GM12878 (cell line): Measurements from ENCODE around the gene TRIM45. TPM values are rescaled to one million over a fixed set of nuclear protein-coding genes. Genes with fewer than 3 reads are reported as not detected.

Experiments
- ATAC-seq: fragments of 200-7000 bp; cut with Tn5 transposase; 3 replicates; pipeline ENCODE4 v1.9.1; 2020; ENCODE audit warnings: mild to moderate bottlenecking, moderate library complexity
- BruUV-seq: library from RNA; stranded (reverse); fragments of 400-500 nt; replicated peaks from 2 replicates; lab custom pipeline; 2021; lab: Mats Ljungman, UMichigan
- CTCF ChIA-PET: fragments of 300-600 bp; sonication (Branson Sonifier 250); formaldehyde crosslinking; extraction: SDS; loops from one replicate; lab custom pipeline; 2021; ENCODE audit warnings: inconsistent platforms; lab: Yijun Ruan, JAX
- POLR2A ChIA-PET: fragments of 350-600 bp; formaldehyde crosslinking; extraction: SDS; loops from one replicate; lab custom pipeline; 2021; ENCODE audit warnings: inconsistent platforms; lab: Charles Lee
- RAD21 ChIA-PET: fragments of 300-600 bp; sonication (Branson Sonifier 250); formaldehyde crosslinking; loops from one replicate; lab custom pipeline; 2023; ENCODE audit warnings: antibody characterized with exemption; ENCODE audit not compliant: unreplicated experiment; lab: Charles Lee
- SMC1A ChIA-PET: fragments of 300-600 bp; sonication (Branson Sonifier 250); formaldehyde crosslinking; loops from one replicate; lab custom pipeline; 2023; ENCODE audit not compliant: unreplicated experiment, uncharacterized antibody; lab: Charles Lee
- DNase-seq: peaks from one replicate; pipeline ENCODE4 v3.0.0-alpha.2; 2011; ENCODE audit warnings: low read depth, low spot score
- FAIRE-seq: peaks from 3 replicates; lab custom pipeline; 2011; peaks lifted over from hg19 to GRCh38; lab: Jason Lieb, UNC
- H2AFZ ChIP-seq: 2 replicates; pipeline ENCODE4 v1.6.0; 2011; ENCODE audit warnings: low read depth, low read length, control low read depth; ENCODE audit not compliant: control insufficient read depth
- H3K27ac ChIP-seq: 2 replicates; pipeline ENCODE4 v1.5.1; 2011; ENCODE audit warnings: control low read depth; ENCODE audit not compliant: control insufficient read depth, insufficient read depth
- H3K27me3 ChIP-seq, 2 experiments: replicated peaks in 1 of 2; 2 replicates each; pipeline versions ENCODE4 v1.6.0 to v1.6.1; 2011; ENCODE audit warnings: low read length in 1 of 2; ENCODE audit not compliant: control insufficient read depth in 2 of 2, insufficient read depth in 2 of 2
- H3K36me3 ChIP-seq, 2 experiments: 2 replicates each; pipeline ENCODE4 v1.5.1; 2011; ENCODE audit warnings: low read length in 1 of 2; ENCODE audit not compliant: control insufficient read depth in 2 of 2, insufficient read depth in 2 of 2
- H3K4me1 ChIP-seq: 2 replicates; pipeline ENCODE4 v1.6.1; 2011; ENCODE audit warnings: mild to moderate bottlenecking, low read length, moderate library complexity, mixed read lengths; ENCODE audit not compliant: control insufficient read depth, insufficient read depth
- H3K4me2 ChIP-seq: 2 replicates; pipeline ENCODE4 v1.6.0; 2011; ENCODE audit warnings: control low read depth; ENCODE audit not compliant: control insufficient read depth, insufficient read depth
- H3K4me3 ChIP-seq: fragments of 200-600 bp; sonication (generic); 2 replicates; pipeline ENCODE4 v1.5.1; 2016
- H3K79me2 ChIP-seq: 2 replicates; pipeline ENCODE4 v1.6.0; 2011; ENCODE audit warnings: low read length; ENCODE audit not compliant: control insufficient read depth, insufficient read depth
- H3K9ac ChIP-seq: 2 replicates; pipeline ENCODE4 v1.8.0; 2011; ENCODE audit warnings: low read length, control low read depth, mixed read lengths; ENCODE audit not compliant: control insufficient read depth, insufficient read depth
- H3K9me3 ChIP-seq: replicated peaks from 3 replicates; pipeline ENCODE4 v1.5.1; 2011; ENCODE audit warnings: mild to moderate bottlenecking, low read length; ENCODE audit not compliant: control insufficient read depth, insufficient read depth
- H4K20me1 ChIP-seq: 2 replicates; pipeline ENCODE4 v1.6.0; 2011; ENCODE audit not compliant: control insufficient read depth, insufficient read depth
- BMI1 ChIP-seq: fragments of 450-650 bp; IDR thresholded peaks from 2 replicates; pipeline ENCODE4 v1.6.1; 2016; ENCODE audit warnings: mild to moderate bottlenecking, moderate library complexity, borderline replicate concordance
- CBX5 ChIP-seq: sonication (generic); IDR thresholded peaks from 2 replicates; pipeline ENCODE4 v1.6.1; 2016; ENCODE audit warnings: low read depth, moderate library complexity, mild to moderate bottlenecking, inconsistent platforms
- CREB1 ChIP-seq: IDR thresholded peaks from 2 replicates; pipeline ENCODE4 v1.6.1; 2012; ENCODE audit warnings: low read depth, mild to moderate bottlenecking, inconsistent platforms
- CUX1 ChIP-seq: IDR thresholded peaks from 2 replicates; pipeline ENCODE4 v1.6.1; 2012; ENCODE audit warnings: improper control_type of control experiment, low read depth, low read length; ENCODE audit not compliant: insufficient replicate concordance
- EZH2 ChIP-seq: IDR thresholded peaks from 2 replicates; pipeline ENCODE4 v1.6.1; 2012; ENCODE audit warnings: low read depth, mild to moderate bottlenecking, control low read depth, inconsistent platforms, low read length, borderline replicate concordance; ENCODE audit not compliant: control insufficient read depth
- MYB ChIP-seq: fragments of 150-350 bp; IDR thresholded peaks from 2 replicates; pipeline ENCODE4 v1.6.1; 2014; ENCODE audit warnings: mild to moderate bottlenecking, low read depth, low read length, borderline replicate concordance
- NRF1 ChIP-seq: conservative IDR thresholded peaks from 2 replicates; pipeline ENCODE4 v1.6.1; 2011; ENCODE audit warnings: mild to moderate bottlenecking, low read depth, low read length, improper control_type of control experiment
- REST ChIP-seq: IDR thresholded peaks from 2 replicates; pipeline ENCODE4 v1.6.1; 2012; ENCODE audit warnings: mild to moderate bottlenecking, low read depth, low read length
- in situ Hi-C: fragments of 300-500 bp; cut with MboI; formaldehyde crosslinking; loops from 9 replicates; pipeline ENCODE4 v1.14.3; 2018; ENCODE audit warnings: mixed read lengths
- intact Hi-C: fragments of 100-400 bp; cut with micrococcal nuclease; formaldehyde crosslinking; loops from one replicate; pipeline ENCODE4 v1.14.2; 2022; ENCODE audit not compliant: unreplicated experiment
- polyA plus RNA-seq, 11 experiments: library from polyadenylated mRNA; depleted of rRNA in 4 of 11; unstranded in 6 of 11; stranded (reverse) in 5 of 11; fragments of >200 nt; fragmentation: Nextera tagmentation in 4 of 11; fragmentation: Illumina TruSeq in 1 of 11; extraction: Ambion mirVana in 4 of 11; extraction: Trizol in 1 of 11; gene quantifications; 1 replicate in 1 of 11; 2 replicates in 10 of 11; pipeline versions ENCODE4 v1.2.1 to v1.2.3, GENCODE V29; 2011 to 2016; ENCODE audit warnings: inconsistent platforms in 2 of 11, missing spikeins in 2 of 11, low read depth in 1 of 11
- total RNA-seq, 4 experiments: library from RNA; depleted of rRNA in 3 of 4; stranded (reverse); fragments of >200 nt in 3 of 4; fragmentation: Illumina TruSeq in 1 of 4; extraction: Trizol in 1 of 4; gene quantifications; 2 replicates each; pipeline versions ENCODE4 v1.2.1 to v1.2.3, GENCODE V29; 2013 to 2021
- TF ChIP-seq, protein P1 (sequence below): IDR thresholded peaks from 2 replicates; pipeline ENCODE4 v1.6.1; 2011; ENCODE audit warnings: mild to moderate bottlenecking, low read depth, low read length, moderate library complexity; ENCODE audit not compliant: insufficient replicate concordance
- TF ChIP-seq, protein P2 (sequence below): fragments of 450-650 bp; IDR thresholded peaks from 2 replicates; pipeline ENCODE4 v1.6.1; 2017; ENCODE audit warnings: mild to moderate bottlenecking

TRIM45 gene
- total and polyA plus RNA-seq, 10 of the 15 experiments (the other 5 are each of a cell fraction or from before 2014, with no cell fraction given), result 0.31 to 0.86 (median 0.46) TPM

DNA sequence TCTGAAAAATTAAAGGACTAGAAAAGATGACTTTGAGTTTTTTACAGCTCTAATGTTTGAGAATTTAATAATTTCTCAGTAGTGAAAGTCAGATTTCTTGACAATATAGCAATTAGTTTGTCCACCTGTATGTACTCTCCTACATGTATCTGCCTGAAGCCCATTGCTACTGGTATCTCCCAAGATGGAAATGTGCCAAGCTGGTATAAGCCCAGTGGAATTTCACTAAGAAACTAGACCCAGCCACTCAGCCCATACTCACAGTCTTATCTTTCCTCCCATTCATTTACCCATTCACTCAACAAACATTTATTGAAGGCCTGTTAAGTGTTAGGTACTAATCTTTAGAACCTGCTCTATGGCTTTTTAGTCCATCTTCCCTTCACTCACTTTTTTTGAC, 21.6 kb upstream of the TRIM45 start:
- Histone ChIP-seq H4K20me1 (no peaks in the 10 kb centered on the region), H3K4me1 (no peaks in the 10 kb centered on the region), H3K79me2 (no peaks in the 10 kb centered on the region), H2AFZ (no peak overlapping the region), H3K4me2 (no peak overlapping the region), H3K9me3 (no peaks in the 10 kb centered on the region), H3K27me3 (peaks cover 0 to 3% of the 10 kb centered on the region in 2 experiments; a peak in 1 of 4 replicates), H3K36me3 (no peaks in the 10 kb centered on the region), H3K27ac (no peak overlapping the region), H3K4me3 (no peak overlapping the region), H3K9ac (no peak overlapping the region)
- no peak for DNase-seq
- RAD21 ChIA-PET, result no interaction called here
- no peak for ATAC-seq
- in situ Hi-C loops (no loop called here), intact Hi-C loops (no loop called here)
- SMC1A ChIA-PET, result interaction anchor here (0.6 to 0.9 kb wide), 2 partner anchors 12 to 68 kb away, joined by 3 read pairs; no protein-coding TSS in a partner anchor
- POLR2A ChIA-PET, result no interaction called here
- CTCF ChIA-PET, result interaction anchor here (1.9 kb wide), 1 partner anchor 14 kb away, joined by 5 read pairs; no protein-coding TSS in a partner anchor
- BruUV-seq, result no TSS peak
- TF ChIP-seq EZH2 (no peak), BMI1 (no peak), REST (no peak), CREB1 (no peak), CUX1 (no peak), CBX5 (no peak), MYB (no peak), NRF1 (no peak)
- TF ChIP-seq, protein P1, sequence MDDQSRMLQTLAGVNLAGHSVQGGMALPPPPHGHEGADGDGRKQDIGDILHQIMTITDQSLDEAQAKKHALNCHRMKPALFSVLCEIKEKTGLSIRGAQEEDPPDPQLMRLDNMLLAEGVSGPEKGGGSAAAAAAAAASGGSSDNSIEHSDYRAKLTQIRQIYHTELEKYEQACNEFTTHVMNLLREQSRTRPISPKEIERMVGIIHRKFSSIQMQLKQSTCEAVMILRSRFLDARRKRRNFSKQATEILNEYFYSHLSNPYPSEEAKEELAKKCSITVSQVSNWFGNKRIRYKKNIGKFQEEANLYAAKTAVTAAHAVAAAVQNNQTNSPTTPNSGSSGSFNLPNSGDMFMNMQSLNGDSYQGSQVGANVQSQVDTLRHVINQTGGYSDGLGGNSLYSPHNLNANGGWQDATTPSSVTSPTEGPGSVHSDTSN, result no peak
- TF ChIP-seq, protein P2, sequence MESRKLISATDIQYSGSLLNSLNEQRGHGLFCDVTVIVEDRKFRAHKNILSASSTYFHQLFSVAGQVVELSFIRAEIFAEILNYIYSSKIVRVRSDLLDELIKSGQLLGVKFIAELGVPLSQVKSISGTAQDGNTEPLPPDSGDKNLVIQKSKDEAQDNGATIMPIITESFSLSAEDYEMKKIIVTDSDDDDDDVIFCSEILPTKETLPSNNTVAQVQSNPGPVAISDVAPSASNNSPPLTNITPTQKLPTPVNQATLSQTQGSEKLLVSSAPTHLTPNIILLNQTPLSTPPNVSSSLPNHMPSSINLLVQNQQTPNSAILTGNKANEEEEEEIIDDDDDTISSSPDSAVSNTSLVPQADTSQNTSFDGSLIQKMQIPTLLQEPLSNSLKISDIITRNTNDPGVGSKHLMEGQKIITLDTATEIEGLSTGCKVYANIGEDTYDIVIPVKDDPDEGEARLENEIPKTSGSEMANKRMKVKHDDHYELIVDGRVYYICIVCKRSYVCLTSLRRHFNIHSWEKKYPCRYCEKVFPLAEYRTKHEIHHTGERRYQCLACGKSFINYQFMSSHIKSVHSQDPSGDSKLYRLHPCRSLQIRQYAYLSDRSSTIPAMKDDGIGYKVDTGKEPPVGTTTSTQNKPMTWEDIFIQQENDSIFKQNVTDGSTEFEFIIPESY, result no peak
- no peak for FAIRE-seq
